Fibroblast of lung (primary cell): Measurements from ENCODE around the gene MAGEA11.
"Not testable (repeated sequence)": the region's sequence is repeated elsewhere in the genome, so short reads cannot be mapped to it uniquely, and the experiment has no call there.

Experiments
- EZH2 ChIP-seq: IDR thresholded peaks from 2 replicates; pipeline ENCODE4 v1.5.1; 2012; ENCODE audit warnings: low read length, control low read depth, mild to moderate bottlenecking; ENCODE audit errors: missing control alignments
- TF ChIP-seq, protein P1 (sequence below), 2 donors: IDR thresholded peaks in 1 of 2; conservative IDR thresholded peaks in 1 of 2; 1 replicate in 1 of 2; 2 replicates in 1 of 2; pipeline ENCODE4 v1.5.1; 2011 to 2012; ENCODE audit warnings: low read length in 2 of 2, control low read depth in 1 of 2, inconsistent platforms in 1 of 2, low read depth in 1 of 2, mild to moderate bottlenecking in 1 of 2

DNA sequence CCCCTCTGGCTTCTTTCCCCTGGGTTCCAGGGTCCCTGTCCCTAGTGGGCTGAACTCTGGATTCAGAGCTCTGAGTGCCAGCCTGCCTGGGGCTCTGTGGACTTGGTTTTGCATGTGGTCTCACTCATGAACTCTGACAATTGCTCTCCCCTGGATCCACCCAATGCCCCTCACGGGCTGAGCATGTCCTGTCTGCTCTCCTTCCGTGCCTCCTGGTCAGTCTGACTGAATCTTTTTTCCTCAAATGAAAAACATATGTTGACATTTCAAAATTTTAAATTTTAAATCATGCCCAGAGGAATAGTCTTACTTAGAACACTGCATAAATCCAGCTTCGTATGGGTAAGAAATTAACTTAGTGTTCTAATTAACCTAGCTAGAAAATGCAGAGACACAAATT, 36.8 kb upstream of the MAGEA11 start:
- TF ChIP-seq, protein P1, sequence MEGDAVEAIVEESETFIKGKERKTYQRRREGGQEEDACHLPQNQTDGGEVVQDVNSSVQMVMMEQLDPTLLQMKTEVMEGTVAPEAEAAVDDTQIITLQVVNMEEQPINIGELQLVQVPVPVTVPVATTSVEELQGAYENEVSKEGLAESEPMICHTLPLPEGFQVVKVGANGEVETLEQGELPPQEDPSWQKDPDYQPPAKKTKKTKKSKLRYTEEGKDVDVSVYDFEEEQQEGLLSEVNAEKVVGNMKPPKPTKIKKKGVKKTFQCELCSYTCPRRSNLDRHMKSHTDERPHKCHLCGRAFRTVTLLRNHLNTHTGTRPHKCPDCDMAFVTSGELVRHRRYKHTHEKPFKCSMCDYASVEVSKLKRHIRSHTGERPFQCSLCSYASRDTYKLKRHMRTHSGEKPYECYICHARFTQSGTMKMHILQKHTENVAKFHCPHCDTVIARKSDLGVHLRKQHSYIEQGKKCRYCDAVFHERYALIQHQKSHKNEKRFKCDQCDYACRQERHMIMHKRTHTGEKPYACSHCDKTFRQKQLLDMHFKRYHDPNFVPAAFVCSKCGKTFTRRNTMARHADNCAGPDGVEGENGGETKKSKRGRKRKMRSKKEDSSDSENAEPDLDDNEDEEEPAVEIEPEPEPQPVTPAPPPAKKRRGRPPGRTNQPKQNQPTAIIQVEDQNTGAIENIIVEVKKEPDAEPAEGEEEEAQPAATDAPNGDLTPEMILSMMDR (conservative IDR thresholded peaks at IDR 0.05 in 1 of 2, IDR thresholded peaks at IDR 0.05 in 1 of 2; ENCODE audit: low read depth in 1 of 2, low read length in 2 of 2): not testable (repeated sequence)
- TF ChIP-seq EZH2: not testable (repeated sequence)
